GM12874 (cell line): Measurements from ENCODE around the gene GALNT13.

ENCODE experiments used
- CTCF ChIP-seq: IDR thresholded peaks from 2 replicates; pipeline ENCODE4 v1.5.1; 2011; ENCODE audit warnings: low read depth, mild to moderate bottlenecking, control low read depth, low read length, moderate library complexity; ENCODE audit not compliant: insufficient read depth

Gene GALNT13

DNA sequence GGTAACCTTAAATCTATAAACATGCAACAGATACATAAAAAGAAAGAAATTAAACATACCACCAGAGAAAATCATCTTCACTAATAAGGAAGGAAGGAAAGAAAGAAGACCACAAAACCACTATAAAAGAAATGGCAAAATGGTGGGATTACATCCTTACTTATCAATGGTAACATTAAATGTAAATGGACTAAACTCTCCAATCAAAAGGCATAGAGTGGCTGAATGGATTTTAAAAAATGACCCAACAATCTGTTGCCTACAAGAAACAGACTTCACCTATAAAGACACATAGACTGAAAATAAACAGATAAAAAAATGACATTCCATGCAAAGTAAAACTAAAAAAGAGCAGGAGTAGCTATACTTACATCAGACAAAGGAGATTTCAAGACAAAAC is 195.4 kb downstream of the GALNT13 start:
- TF ChIP-seq CTCF: no peak

DNA sequence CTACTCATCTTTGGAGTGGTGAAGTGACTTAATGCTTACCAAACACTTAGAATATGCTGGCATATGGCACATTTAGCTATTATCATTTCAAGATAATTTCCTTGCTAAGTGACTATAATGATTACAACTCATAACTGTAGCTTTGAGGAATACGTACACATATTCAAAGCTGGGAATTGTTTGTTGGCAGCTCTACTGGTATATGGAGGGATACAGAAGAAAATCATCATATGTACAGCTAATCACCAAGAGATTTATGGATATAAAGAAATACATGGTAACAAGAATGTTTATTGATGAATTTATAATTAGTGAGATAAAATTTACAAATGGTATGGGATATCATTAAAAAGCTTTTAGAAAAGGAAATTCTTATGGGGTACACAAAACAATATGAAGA is 207.2 kb downstream of the GALNT13 start:
- TF ChIP-seq CTCF: no peak

GRCh38 chr2:154092571-154092970 is 220.8 kb downstream of the GALNT13 start:
- TF ChIP-seq CTCF: no peak

- TF ChIP-seq CTCF: no peak
Observed at GRCh38 chr2:154093856-154094255, 222.1 kb downstream of the GALNT13 start.

GRCh38 chr2:154097833-154098398 is 226.2 kb downstream of the GALNT13 start:
- no peak for TF ChIP-seq CTCF

GRCh38 chr2:154120706-154121105 is 249.0 kb downstream of the GALNT13 start:
- no peak for TF ChIP-seq CTCF

DNA sequence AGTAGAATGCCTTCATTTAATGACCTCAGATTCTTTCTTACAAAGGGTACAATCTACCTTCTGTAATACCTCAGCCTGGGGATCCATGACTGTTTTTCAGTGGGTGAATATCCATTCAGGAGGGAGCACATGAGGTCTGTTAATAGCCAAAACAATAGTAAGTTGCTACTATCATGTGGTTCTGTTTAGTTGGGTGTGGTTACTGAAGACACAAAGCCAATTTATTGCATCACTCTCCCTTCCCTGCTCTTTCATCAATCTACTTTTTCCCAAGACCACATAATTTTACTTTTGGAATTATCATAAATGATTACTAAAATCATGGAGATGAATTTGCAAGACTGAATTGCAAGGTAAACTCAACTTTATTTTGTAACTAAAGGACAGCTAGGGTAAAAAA is 254.2 kb downstream of the GALNT13 start:
- TF ChIP-seq CTCF: no peak
